Measurements from ENCODE around the gene ADAMTSL1. TPM values are rescaled to one million over a fixed set of nuclear protein-coding genes. Genes with fewer than 3 reads are reported as not detected.

The ADAMTSL1 gene
- total RNA-seq, 1 donor from 2014 or later: 21.2 TPM

GRCh38 chr9:18888290-18888689, 414.3 kb downstream of the ADAMTSL1 start:
- peak; percentile 54 for DNase-seq (ENCODE audit: low read depth)

- no peak for DNase-seq (ENCODE audit: low read depth)
Observed at GRCh38 chr9:18889550-18889949, 415.6 kb downstream of the ADAMTSL1 start.

GRCh38 chr9:18890372-18890771, 416.4 kb downstream of the ADAMTSL1 start:
- peak; percentile 78 for DNase-seq (ENCODE audit: low read depth)

GRCh38 chr9:18891946-18892670, 418.2 kb downstream of the ADAMTSL1 start:
- no peak for DNase-seq (ENCODE audit: low read depth)

GRCh38 chr9:18893046-18893445, 419.1 kb downstream of the ADAMTSL1 start:
- no peak for DNase-seq (ENCODE audit: low read depth)

- no peak for DNase-seq (ENCODE audit: low read depth)
Observed at GRCh38 chr9:18893491-18893890, 419.5 kb downstream of the ADAMTSL1 start.

- DNase-seq (ENCODE audit: low read depth): no peak
Observed at GRCh38 chr9:18896004-18896403, 422.1 kb downstream of the ADAMTSL1 start.

GRCh38 chr9:18896531-18897179, 422.7 kb downstream of the ADAMTSL1 start:
- no peak for DNase-seq (ENCODE audit: low read depth)

- no peak for DNase-seq (ENCODE audit: low read depth)
Observed at GRCh38 chr9:18903450-18903849, 429.5 kb downstream of the ADAMTSL1 start.

- peak; percentile 44 for DNase-seq (ENCODE audit: low read depth)
Observed at GRCh38 chr9:18905028-18905882, 431.3 kb downstream of the ADAMTSL1 start.

- peak; percentile 32 for DNase-seq (ENCODE audit: low read depth)
Observed at GRCh38 chr9:18905883-18906629, 432.1 kb downstream of the ADAMTSL1 start.

- peak; percentile 65 for DNase-seq (ENCODE audit: low read depth)
Observed at GRCh38 chr9:18906656-18907395, 432.9 kb downstream of the ADAMTSL1 start.

GRCh38 chr9:18907927-18908625, 434.1 kb downstream of the ADAMTSL1 start:
- no peak for DNase-seq (ENCODE audit: low read depth)

- no peak for DNase-seq (ENCODE audit: low read depth)
Observed at GRCh38 chr9:18909140-18910018, 435.4 kb downstream of the ADAMTSL1 start.

GRCh38 chr9:18910435-18910834, 436.5 kb downstream of the ADAMTSL1 start:
- DNase-seq (ENCODE audit: low read depth): no peak

- no peak for DNase-seq (ENCODE audit: low read depth)
Observed at GRCh38 chr9:18910916-18911315, 437.0 kb downstream of the ADAMTSL1 start.

GRCh38 chr9:18911714-18912342, 437.9 kb downstream of the ADAMTSL1 start:
- no peak for DNase-seq (ENCODE audit: low read depth)
